HepG2 (cell line): ENCODE measurements around the gene ATP6V1D. TPM values are rescaled to one million over a fixed set of nuclear protein-coding genes. Genes with fewer than 3 reads are reported as not detected.

Experiments
- ATF3 ChIP-seq: sonication (generic); formaldehyde crosslinking; IDR thresholded peaks from 2 replicates; pipeline ENCODE4 v1.4.0; 2020; ENCODE audit warnings: missing genetic modification reagents
- ATF5 ChIP-seq: sonication (generic); formaldehyde crosslinking; IDR thresholded peaks from 2 replicates; pipeline ENCODE4 v1.4.0; 2020; ENCODE audit warnings: mild to moderate bottlenecking, low read depth, missing genetic modification reagents
- HDAC1 ChIP-seq: sonication (generic); formaldehyde crosslinking; IDR thresholded peaks from 2 replicates; pipeline ENCODE4 v1.5.1; 2020; ENCODE audit warnings: mild to moderate bottlenecking, missing genetic modification reagents
- MEIS1 ChIP-seq: sonication (generic); formaldehyde crosslinking; IDR thresholded peaks from 2 replicates; pipeline ENCODE4 v1.9.0; 2021; ENCODE audit warnings: mild to moderate bottlenecking, missing genetic modification reagents, moderate library complexity, borderline replicate concordance
- MTA3 ChIP-seq: sonication (generic); formaldehyde crosslinking; IDR thresholded peaks from 2 replicates; pipeline ENCODE4 v1.4.0; 2020; ENCODE audit warnings: missing genetic modification reagents
- NR2F2 ChIP-seq: IDR thresholded peaks from 2 replicates; pipeline ENCODE4 v1.6.1; 2012; ENCODE audit warnings: low read depth, inconsistent platforms, borderline replicate concordance
- PHF21A ChIP-seq: sonication (generic); formaldehyde crosslinking; IDR thresholded peaks from 2 replicates; pipeline ENCODE4 v1.5.0; 2020; ENCODE audit warnings: mild to moderate bottlenecking, missing genetic modification reagents
- SALL2 ChIP-seq: sonication (generic); formaldehyde crosslinking; IDR thresholded peaks from 2 replicates; pipeline ENCODE4 v1.8.1; 2023; ENCODE audit warnings: mild to moderate bottlenecking, missing genetic modification reagents, inconsistent platforms
- SOX5 ChIP-seq: IDR thresholded peaks from 2 replicates; pipeline ENCODE4 v1.6.1; 2016; ENCODE audit warnings: borderline replicate concordance
- SP2 ChIP-seq: sonication (generic); formaldehyde crosslinking; IDR thresholded peaks from 2 replicates; pipeline ENCODE4 v1.5.1; 2020; ENCODE audit warnings: mild to moderate bottlenecking, missing genetic modification reagents
- SP4 ChIP-seq: sonication (generic); formaldehyde crosslinking; IDR thresholded peaks from 2 replicates; pipeline ENCODE4 v1.8.1; 2023; ENCODE audit warnings: mild to moderate bottlenecking, missing genetic modification reagents
- TEF ChIP-seq: sonication (generic); formaldehyde crosslinking; IDR thresholded peaks from 2 replicates; pipeline ENCODE4 v1.5.0; 2020; ENCODE audit warnings: missing genetic modification reagents
- THAP9 ChIP-seq: sonication (generic); formaldehyde crosslinking; IDR thresholded peaks from 2 replicates; pipeline ENCODE4; 2020; ENCODE audit warnings: missing genetic modification reagents, mild to moderate bottlenecking, borderline replicate concordance
- ZHX2 ChIP-seq, 2 experiments: sonication (generic) in 1 of 2; formaldehyde crosslinking in 1 of 2; IDR thresholded peaks; 2 replicates each; pipeline versions ENCODE4 v1.6.1 to v1.9.0; 2014 to 2022; ENCODE audit warnings: antibody characterized with exemption in 1 of 2, borderline replicate concordance in 1 of 2, inconsistent platforms in 1 of 2, low read depth in 1 of 2, missing genetic modification reagents in 1 of 2
- ZNF207 ChIP-seq: fragments of 450-650 bp; IDR thresholded peaks from 2 replicates; pipeline ENCODE4 v1.6.1; 2016; ENCODE audit warnings: antibody characterized with exemption, borderline replicate concordance
- ZNF296 ChIP-seq: sonication (generic); formaldehyde crosslinking; conservative IDR thresholded peaks from 2 replicates; pipeline ENCODE4 v1.5.0; 2020; ENCODE audit warnings: mild to moderate bottlenecking, missing genetic modification reagents
- ZNF337 ChIP-seq: sonication (generic); formaldehyde crosslinking; IDR thresholded peaks from 2 replicates; pipeline ENCODE4 v1.5.1; 2020; ENCODE audit warnings: missing genetic modification reagents, low read depth, mild to moderate bottlenecking, borderline replicate concordance
- ZNF776 ChIP-seq: sonication (generic); formaldehyde crosslinking; IDR thresholded peaks from 2 replicates; pipeline ENCODE4 v1.4.0; 2020; ENCODE audit warnings: mild to moderate bottlenecking, missing genetic modification reagents
- polyA plus RNA-seq, 8 experiments: library from polyadenylated mRNA; depleted of rRNA in 3 of 8; stranded (reverse) in 7 of 8; unstranded in 1 of 8; fragments of >200 nt; fragmentation: Illumina TruSeq in 4 of 8; extraction: Trizol in 4 of 8; gene quantifications; 2 replicates each; pipeline versions ENCODE4 v1.2.1 to v1.2.3, GENCODE V29; 2011 to 2016; ENCODE audit warnings: low read depth in 4 of 8, missing spikeins in 1 of 8, mixed read lengths in 1 of 8; ENCODE audit not compliant: insufficient read depth in 1 of 8
- total RNA-seq, 5 experiments: library from RNA; depleted of rRNA; stranded (reverse); fragments of >200 nt; fragmentation: Illumina TruSeq; extraction: Trizol; gene quantifications; 2 replicates each; pipeline ENCODE4 v1.2.3, GENCODE V29; 2016; ENCODE audit warnings: low read depth in 1 of 5

The ATP6V1D gene
- total and polyA plus RNA-seq, 2 of the 13 experiments (the other 11 are each of a cell fraction or from before 2014, with no cell fraction given) = 16.8 to 53.9 TPM

GRCh38 chr14:67359775-67360469, at the start of gene ATP6V1D, which contains the start of gene EIF2S1 (continued):
- TF ChIP-seq ZNF337 (CRISPR knock-in tag) (no peak), SP2 (CRISPR knock-in tag) (peak; percentile 77), ZNF207 (no peak), THAP9 (CRISPR knock-in tag) (peak; percentile 95; the same call in 1 of the 2 replicates), MEIS1 (peak; percentile 68; the same call in 1 of the 2 replicates), SALL2 (peak; percentile 76), TEF (no peak), MTA3 (CRISPR knock-in tag) (no peak), NR2F2 (peak; percentile 73; the same call in 1 of the 2 replicates), ZNF776 (CRISPR knock-in tag) (no peak), PHF21A (CRISPR knock-in tag) (peak; percentile 74; the same call in 1 of the 2 replicates), ATF5 (CRISPR knock-in tag) (no peak), ZHX2 (IDR thresholded peaks at IDR 0.05; ENCODE audit: low read depth) (peak; percentile 71; the same call in 1 of the 2 replicates), ZHX2 (CRISPR knock-in tag; IDR thresholded peaks at IDR 0.05; ENCODE audit: borderline replicate concordance) (no peak), HDAC1 (CRISPR knock-in tag) (peak; percentile 96), SOX5 (CRISPR knock-in tag) (peak; percentile 49), SP4 (CRISPR knock-in tag) (peak; percentile 61), ATF3 (CRISPR knock-in tag) (0 out of 2 replicates have a peak, but pooled peaks have one; percentile 16), ZNF296 (CRISPR knock-in tag) (no peak)
